ENCODE measurements around the gene DISP3.

DNA sequence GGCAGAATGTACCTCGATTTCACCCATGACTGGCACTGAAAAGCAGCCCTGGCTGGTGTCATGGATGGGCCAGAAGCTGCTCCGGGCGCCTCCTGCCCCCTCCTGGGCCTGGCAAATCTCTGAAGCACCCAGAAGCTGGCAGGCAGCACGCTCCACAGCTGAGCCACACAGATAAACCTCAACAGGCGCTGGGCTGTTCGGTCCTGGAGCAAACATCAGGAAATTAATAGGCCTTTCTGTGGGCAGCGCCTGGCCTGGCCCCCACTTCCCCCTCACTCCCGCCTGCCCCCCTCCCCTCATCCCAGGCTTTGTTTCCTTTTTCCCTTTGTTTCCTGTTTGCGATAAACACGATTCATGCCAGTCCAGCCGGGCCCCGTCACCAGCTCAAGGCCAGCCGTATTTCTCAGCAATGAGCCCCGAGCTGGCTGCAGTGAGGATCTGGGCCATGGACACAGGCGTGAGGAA lies 20.1 kb upstream of the DISP3 start:
- TF ChIP-seq, protein P1, sequence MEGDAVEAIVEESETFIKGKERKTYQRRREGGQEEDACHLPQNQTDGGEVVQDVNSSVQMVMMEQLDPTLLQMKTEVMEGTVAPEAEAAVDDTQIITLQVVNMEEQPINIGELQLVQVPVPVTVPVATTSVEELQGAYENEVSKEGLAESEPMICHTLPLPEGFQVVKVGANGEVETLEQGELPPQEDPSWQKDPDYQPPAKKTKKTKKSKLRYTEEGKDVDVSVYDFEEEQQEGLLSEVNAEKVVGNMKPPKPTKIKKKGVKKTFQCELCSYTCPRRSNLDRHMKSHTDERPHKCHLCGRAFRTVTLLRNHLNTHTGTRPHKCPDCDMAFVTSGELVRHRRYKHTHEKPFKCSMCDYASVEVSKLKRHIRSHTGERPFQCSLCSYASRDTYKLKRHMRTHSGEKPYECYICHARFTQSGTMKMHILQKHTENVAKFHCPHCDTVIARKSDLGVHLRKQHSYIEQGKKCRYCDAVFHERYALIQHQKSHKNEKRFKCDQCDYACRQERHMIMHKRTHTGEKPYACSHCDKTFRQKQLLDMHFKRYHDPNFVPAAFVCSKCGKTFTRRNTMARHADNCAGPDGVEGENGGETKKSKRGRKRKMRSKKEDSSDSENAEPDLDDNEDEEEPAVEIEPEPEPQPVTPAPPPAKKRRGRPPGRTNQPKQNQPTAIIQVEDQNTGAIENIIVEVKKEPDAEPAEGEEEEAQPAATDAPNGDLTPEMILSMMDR (IDR thresholded peaks at IDR 0.05): no peak
- TF ChIP-seq ZFX (IDR thresholded peaks at IDR 0.05; ENCODE audit: borderline replicate concordance): no peak

Data from 22Rv1 (cell line).